ENCODE data around the gene FLT3. TPM values are rescaled to one million over a fixed set of nuclear protein-coding genes. Genes with fewer than 3 reads are reported as not detected.

The FLT3 gene
- total RNA-seq, 3 donors from 2014 or later, result 0.98 to 1.4 (median 1.3) TPM

GRCh38 chr13:27973291-27973690, 127.1 kb downstream of the FLT3 start:
- no peak for DNase-seq (ENCODE audit: low spot score in 2 of 2)
- TF ChIP-seq CTCF (IDR thresholded peaks at IDR 0.05) (no peak), POLR2A (IDR thresholded peaks at IDR 0.05) (no peak), POLR2AphosphoS5 (IDR thresholded peaks at IDR 0.05) (no peak)
- H3K9me3 ChIP-seq, result no peaks in the 10 kb centered on the region
- H3K4me3 ChIP-seq, result no peak overlapping the region
- peaks cover 6% of the 10 kb centered on the region in 2 donors for H3K4me1 ChIP-seq
- intact Hi-C loops (cut with DNase I; ENCODE audit: low total_unique reads), result loop anchor here (10.0 kb wide), 1 partner anchor 608 kb away; no protein-coding TSS in a partner anchor
- peaks cover 3 to 98% of the 10 kb centered on the region in 2 donors for H3K27me3 ChIP-seq
- no peaks in the 10 kb centered on the region for H3K36me3 ChIP-seq
- no peak overlapping the region for H3K27ac ChIP-seq

- no peak overlapping the region for H3K27ac ChIP-seq
- DNase-seq (ENCODE audit: low spot score in 2 of 2), result no peak
- H3K4me1 ChIP-seq, result peaks cover 0 to 3% of the 10 kb centered on the region in 2 donors
- peaks cover 4 to 98% of the 10 kb centered on the region in 2 donors for H3K27me3 ChIP-seq
- intact Hi-C loops (cut with DNase I; ENCODE audit: low total_unique reads), result loop anchor here (10.0 kb wide), 1 partner anchor 608 kb away; no protein-coding TSS in a partner anchor
- TF ChIP-seq POLR2A (IDR thresholded peaks at IDR 0.05) (no peak), POLR2AphosphoS5 (IDR thresholded peaks at IDR 0.05) (no peak), CTCF (IDR thresholded peaks at IDR 0.05) (no peak)
- H3K4me3 ChIP-seq, result no peak overlapping the region
- H3K36me3 ChIP-seq, result no peaks in the 10 kb centered on the region
- no peaks in the 10 kb centered on the region for H3K9me3 ChIP-seq
These were observed 127.9 kb downstream of the FLT3 start for GRCh38 chr13:27972478-27972820.

GRCh38 chr13:27971776-27972477, 128.4 kb downstream of the FLT3 start:
- peaks cover 4 to 98% of the 10 kb centered on the region in 2 donors for H3K27me3 ChIP-seq
- TF ChIP-seq POLR2AphosphoS5 (IDR thresholded peaks at IDR 0.05) (no peak), CTCF (IDR thresholded peaks at IDR 0.05) (no peak), POLR2A (IDR thresholded peaks at IDR 0.05) (no peak)
- intact Hi-C loops (cut with DNase I; ENCODE audit: low total_unique reads), result loop anchor here (10.0 kb wide), 1 partner anchor 607 kb away; no protein-coding TSS in a partner anchor

GRCh38 chr13:27971236-27971645, 129.1 kb downstream of the FLT3 start:
- Histone ChIP-seq H3K27me3 (peaks cover 4 to 98% of the 10 kb centered on the region in 2 donors), H3K36me3 (no peaks in the 10 kb centered on the region), H3K4me3 (no peak overlapping the region), H3K9me3 (no peaks in the 10 kb centered on the region), H3K4me1 (peaks cover 0 to 3% of the 10 kb centered on the region in 2 donors), H3K27ac (no peak overlapping the region)
- DNase-seq (ENCODE audit: low spot score in 2 of 2), result no peak
- no peak for TF ChIP-seq POLR2A (IDR thresholded peaks at IDR 0.05)
- TF ChIP-seq CTCF (IDR thresholded peaks at IDR 0.05), result no peak
- TF ChIP-seq POLR2AphosphoS5 (IDR thresholded peaks at IDR 0.05), result no peak
- intact Hi-C loops (cut with DNase I; ENCODE audit: low total_unique reads), result loop anchor here (10.0 kb wide), 1 partner anchor 606 kb away; no protein-coding TSS in a partner anchor

More at GRCh38 chr13:27971776-27972477, 128.4 kb downstream of the FLT3 start:
- no peak overlapping the region for H3K4me3 ChIP-seq
- H3K4me1 ChIP-seq, result peaks cover 0 to 3% of the 10 kb centered on the region in 2 donors
- no peaks in the 10 kb centered on the region for H3K9me3 ChIP-seq
- H3K27ac ChIP-seq, result no peak overlapping the region
- no peaks in the 10 kb centered on the region for H3K36me3 ChIP-seq
- no peak for DNase-seq (ENCODE audit: low spot score in 2 of 2)
